Activated CD4-positive, alpha-beta T cell treated with anti-CD3 and anti-CD28 coated beads, Interleukin-2, amount 50 U/mL, for 24 hours (primary cell): ENCODE data around the gene ATXN2.
"Not testable (repeated sequence)": the region's sequence is repeated elsewhere in the genome, so short reads cannot be mapped to it uniquely, and the experiment has no call there.

Experiments used
- DNase-seq, 2 donors: peaks; one replicate each; pipeline ENCODE4 v3.0.0-alpha.2; 2020; ENCODE audit warnings: low read depth in 1 of 2, low spot score in 1 of 2

ATXN2 gene, protein sequence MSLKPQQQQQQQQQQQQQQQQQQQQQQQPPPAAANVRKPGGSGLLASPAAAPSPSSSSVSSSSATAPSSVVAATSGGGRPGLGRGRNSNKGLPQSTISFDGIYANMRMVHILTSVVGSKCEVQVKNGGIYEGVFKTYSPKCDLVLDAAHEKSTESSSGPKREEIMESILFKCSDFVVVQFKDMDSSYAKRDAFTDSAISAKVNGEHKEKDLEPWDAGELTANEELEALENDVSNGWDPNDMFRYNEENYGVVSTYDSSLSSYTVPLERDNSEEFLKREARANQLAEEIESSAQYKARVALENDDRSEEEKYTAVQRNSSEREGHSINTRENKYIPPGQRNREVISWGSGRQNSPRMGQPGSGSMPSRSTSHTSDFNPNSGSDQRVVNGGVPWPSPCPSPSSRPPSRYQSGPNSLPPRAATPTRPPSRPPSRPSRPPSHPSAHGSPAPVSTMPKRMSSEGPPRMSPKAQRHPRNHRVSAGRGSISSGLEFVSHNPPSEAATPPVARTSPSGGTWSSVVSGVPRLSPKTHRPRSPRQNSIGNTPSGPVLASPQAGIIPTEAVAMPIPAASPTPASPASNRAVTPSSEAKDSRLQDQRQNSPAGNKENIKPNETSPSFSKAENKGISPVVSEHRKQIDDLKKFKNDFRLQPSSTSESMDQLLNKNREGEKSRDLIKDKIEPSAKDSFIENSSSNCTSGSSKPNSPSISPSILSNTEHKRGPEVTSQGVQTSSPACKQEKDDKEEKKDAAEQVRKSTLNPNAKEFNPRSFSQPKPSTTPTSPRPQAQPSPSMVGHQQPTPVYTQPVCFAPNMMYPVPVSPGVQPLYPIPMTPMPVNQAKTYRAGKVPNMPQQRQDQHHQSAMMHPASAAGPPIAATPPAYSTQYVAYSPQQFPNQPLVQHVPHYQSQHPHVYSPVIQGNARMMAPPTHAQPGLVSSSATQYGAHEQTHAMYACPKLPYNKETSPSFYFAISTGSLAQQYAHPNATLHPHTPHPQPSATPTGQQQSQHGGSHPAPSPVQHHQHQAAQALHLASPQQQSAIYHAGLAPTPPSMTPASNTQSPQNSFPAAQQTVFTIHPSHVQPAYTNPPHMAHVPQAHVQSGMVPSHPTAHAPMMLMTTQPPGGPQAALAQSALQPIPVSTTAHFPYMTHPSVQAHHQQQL

DNA sequence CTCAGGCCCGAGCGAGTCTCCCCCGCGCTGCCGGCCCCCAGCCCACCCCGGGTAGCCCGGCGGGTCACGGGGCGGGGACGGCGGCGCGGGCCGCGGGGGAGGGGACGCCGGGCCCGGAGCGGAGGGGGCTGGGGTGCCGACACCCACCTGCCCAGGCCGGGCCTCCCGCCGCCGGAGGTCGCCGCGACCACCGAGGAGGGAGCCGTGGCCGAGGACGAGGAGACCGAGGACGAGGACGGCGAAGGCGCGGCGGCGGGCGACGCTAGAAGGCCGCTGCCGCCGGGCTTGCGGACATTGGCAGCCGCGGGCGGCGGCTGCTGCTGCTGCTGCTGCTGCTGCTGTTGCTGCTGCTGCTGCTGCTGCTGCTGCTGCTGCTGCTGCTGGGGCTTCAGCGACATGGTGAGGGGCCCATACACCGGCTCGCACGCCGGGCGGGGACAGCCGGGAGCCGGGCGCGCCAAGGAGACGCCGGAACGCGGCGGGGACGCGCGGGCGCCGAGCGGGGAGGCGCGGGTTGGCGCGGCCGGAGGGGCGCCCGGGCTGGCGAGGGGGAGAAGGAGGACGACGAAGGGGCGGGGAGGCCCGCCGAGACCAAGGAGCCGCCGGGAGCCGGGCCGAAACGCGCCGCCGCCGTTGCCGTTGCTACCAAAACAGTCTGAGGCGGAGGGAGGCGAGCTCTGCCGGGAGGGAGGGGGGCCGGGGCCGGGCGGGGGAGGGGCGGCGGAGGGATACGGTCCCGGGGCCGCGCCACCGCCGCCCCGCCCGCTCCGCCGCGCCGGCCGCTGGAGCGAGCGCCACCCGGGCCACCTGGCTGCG, at the start of gene ATXN2:
Gene ATXN2, minus strand, starts transcription at position 679 of the 816 bp plus-strand sequence. Its CDS starts 281 bp downstream, at position 398.
- peak in 1 of 2 donors; percentile 51 for DNase-seq

DNA sequence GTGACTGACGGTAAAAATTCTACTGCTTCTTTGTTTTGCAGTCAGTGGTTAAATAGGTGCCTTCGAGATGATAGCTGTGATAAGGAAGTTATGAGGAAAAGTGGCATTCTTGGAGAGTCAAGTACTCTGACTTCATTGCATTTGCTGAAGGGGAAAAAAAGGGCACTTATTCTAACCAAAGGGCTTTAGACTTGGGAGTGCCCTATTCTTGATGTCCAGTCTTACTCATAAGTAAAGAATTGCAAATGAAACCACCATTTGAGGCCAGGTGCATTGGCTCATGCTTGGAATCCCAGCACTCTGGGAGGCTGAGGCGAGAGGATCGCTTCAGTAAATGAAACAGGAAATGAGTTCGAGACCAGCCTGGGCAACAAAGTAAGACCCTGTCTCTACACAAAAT, 46.3 kb upstream of the ATXN2 start:
- no peak for DNase-seq

DNA sequence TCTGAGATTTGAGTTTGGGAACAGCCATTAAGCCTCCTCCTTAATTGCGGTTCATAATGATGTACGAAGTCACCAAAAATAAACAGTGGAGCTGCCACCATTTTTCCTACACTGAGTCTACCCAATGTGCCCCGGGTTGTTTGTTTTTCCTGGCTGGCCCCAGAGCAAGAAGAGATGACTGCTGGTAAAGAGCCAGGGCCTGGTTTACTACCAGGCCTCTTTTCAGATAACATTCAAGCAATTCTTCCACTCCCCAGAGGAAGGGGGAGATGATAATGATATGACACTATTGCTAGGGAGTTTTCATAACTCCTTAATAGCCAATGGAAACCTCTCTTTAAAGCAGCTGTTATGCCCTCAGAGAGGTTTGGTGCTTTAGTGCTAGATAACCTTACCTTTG, 44.3 kb upstream of the ATXN2 start:
- DNase-seq, result no peak

DNA sequence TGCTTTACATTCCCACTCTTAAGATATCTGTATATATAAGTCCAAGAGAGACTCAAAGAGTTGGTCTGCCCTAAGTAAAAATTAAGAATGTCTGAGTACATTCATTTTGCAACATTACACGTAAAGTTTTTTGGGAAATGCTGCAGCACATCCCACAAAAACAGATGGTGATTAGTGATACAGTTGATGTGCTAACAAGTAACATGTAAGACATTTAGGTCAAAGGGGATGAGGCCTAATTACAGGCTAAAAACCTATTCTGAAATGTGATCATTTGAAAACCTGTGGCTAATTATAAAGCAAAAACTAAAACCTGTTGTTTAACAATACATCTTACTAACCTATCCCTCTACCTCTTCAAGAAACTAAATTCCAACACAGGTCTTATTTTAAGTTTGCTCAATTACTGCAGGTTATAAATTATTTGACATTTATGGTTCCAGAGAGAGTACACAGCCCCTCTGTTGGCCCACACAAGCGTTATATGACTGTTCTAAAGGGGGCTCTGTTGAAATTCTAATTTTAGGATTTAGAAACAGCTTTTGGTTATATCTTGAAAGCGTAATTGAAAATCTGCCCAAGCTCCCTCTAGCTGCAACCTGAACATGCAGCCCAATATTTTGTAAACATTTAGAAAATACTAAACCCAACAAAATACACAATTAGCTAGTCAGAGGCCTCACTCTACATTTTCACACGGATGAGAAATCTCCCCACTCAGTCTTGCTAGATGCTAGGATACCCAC, 43.7 kb upstream of the ATXN2 start:
- DNase-seq, result no peak

DNA sequence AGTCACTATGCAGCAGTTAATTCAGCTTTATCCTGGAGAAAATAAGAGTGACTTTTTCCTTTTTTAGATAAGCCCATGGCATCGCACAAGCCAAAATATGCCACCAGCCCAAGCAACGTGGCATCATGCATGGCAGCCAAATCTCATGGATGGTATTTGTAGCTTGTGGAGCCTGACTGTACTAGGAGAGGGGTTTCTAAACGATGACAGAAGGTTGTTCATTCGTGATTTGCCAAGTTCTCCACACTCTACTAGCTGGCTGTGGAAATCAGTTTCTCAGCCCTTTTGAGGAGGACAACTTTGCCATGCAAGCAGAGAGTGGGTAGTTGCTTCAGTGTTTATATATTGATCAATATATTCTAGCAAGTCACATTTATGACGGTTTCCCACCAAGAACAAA, 41.4 kb upstream of the ATXN2 start:
- no peak for DNase-seq

DNA sequence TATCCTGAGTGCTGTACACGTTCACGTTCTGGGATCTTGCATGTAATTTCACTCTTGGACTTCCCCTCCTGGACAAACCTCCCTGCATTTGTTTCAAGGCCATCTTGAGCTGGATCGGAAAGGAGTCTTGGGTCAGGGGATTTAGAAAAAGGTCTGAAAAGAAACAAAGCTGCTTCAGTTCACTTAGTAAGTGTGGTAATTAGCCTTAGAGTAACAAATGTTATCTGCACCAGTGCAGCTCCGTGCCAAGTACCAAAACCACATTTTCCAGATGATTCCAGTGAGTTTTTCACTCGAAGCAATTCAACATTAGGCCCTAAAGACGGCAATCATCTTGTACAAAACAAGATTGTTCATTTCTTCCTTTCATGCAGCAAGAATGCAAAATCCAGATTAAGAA, 39.4 kb upstream of the ATXN2 start:
- DNase-seq, result no peak

DNA sequence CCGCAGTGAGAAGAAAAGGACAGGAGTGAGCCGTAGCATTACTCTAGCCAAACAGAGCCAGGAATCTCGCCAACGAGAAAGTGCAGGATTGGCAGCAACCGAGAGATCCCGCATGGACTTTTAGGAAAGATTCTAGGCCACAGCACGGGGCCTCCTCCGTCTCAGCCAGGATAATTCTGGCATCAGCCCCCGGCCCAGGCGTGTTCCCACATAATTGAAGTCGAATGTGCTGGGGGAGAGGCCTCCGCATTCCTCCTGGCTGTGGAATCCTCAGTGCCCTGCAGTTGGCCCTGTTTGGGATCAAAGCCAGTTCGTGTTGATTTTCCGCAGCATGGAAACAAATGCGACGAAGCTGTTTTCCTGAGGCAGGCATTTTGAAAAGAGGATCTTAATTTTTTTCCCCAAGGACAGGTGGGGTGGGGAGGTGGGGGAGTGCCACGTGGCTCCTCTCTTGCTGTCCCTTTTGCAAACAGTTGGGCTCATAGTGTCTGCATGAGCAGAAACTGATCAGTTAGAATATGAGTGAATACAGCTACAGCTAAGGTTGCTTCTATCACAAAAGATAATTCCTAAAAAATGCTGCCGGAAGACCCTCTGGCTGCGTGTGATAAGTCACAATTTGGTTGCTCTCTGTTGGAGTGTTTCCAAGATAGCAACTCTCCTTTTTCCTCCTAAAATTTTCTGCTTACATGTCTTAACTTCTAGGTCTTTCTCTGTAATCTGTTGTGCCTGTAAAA, 37.3 kb upstream of the ATXN2 start:
- no peak for DNase-seq

DNA sequence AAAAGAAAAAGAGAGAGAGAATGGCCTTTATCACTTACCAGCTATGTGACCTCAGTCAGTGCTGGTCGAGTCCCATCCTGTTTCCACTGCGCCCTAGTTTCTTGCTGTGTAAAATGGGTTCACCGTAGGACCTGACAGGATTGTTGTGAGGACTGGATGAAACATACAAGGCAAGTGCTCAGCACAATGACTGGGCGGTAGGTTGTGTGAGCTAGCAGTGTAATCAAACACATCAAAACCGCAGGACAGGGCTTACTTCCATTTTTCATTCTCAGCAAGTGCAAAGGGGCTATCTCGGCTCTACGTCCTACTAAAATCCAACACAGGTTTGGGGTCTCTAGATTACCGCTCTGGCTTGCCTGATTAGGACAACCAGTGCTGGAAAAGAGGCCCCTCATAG, 36.4 kb upstream of the ATXN2 start:
- DNase-seq, result no peak

DNA sequence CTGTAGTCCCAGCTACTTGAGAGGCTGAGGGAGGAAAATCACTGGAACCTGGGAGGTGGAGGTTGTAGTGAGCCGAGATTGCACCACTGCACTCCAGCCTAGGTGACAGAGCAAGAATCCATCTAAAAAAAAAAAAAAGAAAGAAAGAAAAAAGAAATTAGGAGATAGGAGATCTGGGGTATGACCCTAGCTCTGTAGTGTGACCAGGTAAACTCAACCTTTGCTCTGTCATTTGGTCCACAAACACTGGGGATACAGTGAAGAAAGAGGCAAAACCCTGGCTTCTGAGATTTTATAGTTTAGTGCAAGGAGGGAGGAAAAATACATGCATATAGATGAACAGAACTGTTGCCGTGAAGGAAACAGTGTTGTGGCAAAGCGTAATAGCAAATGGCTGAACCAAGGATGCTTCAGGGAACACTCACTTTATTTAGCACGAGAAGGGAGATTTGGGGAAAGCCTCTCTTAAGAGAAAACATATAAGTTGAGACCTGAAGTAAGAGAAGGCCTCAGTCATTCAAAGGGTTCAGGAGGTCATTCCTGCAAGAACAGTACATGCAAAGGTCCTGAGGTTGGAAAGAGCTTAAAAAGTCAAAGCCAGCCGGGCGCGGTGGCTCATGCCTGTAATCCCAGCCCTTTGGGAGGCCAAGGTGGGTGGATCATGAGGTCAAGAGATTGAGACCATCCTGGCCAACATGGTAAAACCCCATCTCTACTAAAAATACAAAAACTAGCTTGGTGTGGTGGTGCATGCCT, 29.6 kb upstream of the ATXN2 start:
- DNase-seq, result no peak

DNA sequence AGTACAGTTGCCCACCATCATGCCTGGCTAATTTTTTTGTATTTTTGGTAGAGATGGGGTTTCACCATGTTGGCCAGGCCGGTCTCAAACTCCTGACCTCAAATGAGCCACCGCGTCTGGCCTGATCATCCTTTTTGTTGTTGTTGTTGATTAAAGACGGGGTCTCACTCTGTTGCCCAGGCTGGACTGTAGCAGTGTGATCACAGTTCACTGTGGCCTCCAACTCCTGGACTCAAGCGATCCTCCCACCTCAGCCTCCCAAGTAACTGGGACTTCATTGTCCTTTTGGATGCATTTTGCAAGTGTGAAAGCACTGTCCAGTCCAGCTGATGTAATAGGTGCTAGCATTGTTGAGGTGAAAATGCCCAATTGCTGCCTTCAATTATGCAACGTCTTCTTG, 27.1 kb upstream of the ATXN2 start:
- no peak for DNase-seq

DNA sequence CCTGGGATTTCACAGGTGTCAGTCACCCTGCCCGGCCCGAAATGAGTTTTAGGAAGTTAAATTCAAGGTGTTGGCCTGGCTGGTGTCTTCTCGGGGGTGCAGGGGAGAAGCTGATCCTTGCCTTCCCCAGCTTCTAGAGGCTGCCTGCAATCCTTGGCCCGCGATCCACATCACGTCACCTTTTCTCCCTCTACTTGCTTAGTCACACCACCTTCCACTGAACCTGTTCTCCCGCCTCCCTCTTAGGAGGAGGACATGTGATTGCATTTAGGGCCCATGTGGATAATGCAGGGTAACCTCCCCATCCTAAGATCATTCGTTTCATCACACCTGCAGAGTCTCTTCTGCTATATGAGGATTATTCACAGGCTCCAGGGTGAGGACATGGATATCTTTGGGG, 25.4 kb upstream of the ATXN2 start:
- DNase-seq, result no peak

DNA sequence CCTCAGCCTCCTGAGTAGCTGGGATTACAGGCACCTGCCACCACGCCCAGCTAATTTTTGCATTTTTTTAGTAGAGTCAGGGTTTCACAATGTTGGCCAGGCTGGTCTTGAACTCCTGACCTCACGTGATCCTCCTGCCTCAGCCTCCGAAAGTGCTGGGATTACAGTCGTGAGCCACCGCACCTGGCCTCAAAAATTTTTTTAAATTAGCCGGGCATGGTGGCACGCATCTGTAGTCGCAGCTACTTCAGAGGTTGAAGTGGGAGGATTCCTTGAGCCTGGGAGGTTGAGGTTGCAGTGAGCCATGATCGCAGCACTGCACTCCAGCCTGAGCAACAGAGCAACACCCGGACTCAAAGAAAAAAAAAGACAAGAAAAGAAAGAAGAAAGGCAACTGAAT, 18.7 kb upstream of the ATXN2 start:
- DNase-seq, result not testable (repeated sequence)

DNA sequence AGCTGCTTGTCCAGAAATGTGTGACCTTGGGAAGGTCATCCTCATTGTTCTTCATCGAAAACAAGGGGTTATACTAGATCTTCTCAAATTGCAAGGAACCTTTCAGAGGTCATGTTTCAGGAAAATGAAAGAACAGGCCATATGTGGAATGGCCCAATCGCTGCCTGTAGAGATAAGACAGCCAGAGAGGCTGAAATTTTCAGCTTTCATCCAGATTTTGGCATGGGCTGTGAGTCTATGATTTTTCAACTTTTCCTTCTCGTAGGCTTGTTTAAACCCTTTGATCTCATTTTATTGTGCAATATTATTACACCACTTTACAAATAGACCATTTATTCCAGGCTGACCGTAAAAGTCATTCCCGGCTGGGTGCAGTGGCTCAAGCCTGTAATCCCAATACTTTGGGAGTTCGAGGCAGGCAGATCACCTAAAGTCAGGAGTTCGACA, 17.1 kb upstream of the ATXN2 start:
- no peak for DNase-seq

DNA sequence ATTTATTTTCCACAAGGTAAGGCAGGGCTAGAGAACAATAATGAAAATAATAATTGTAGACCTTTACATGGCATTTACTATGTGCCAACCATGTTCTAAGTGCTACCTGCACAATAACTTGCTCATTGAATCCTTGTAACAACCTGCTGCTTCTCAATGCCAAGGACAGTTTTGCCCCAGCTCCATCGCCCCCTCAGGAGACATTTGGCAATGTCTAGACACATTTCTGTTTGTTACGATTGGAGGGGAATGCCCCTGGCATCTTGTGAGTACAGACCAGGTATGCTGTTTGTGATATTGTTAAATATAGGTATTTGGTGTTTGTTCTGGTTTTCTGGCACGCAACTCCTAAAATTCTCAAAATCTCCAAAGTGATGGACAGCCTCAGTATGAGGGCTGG, 8.1 kb upstream of the ATXN2 start:
- no peak for DNase-seq

DNA sequence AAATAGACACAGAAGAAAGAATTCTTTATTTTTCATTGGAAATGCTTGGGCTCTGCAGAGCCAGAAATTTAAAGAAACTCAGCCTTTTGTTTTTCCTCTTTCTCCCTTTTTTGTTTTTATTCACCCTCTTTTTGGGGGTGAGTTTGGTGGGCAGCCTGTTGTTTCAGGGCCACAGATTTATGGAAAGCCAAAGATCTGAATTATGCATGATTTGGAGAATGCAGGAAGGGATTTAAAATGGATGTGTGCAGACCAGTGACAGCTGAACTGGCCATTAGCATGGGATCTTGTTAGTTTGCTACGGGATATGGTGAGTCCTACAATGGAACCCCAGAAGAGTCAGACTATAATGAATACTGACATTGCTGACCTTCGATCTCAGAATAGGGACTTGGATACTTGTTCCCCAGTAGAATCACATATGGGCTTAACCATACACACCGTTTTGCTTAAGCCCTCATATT, 7.7 kb upstream of the ATXN2 start:
- no peak for DNase-seq

DNA sequence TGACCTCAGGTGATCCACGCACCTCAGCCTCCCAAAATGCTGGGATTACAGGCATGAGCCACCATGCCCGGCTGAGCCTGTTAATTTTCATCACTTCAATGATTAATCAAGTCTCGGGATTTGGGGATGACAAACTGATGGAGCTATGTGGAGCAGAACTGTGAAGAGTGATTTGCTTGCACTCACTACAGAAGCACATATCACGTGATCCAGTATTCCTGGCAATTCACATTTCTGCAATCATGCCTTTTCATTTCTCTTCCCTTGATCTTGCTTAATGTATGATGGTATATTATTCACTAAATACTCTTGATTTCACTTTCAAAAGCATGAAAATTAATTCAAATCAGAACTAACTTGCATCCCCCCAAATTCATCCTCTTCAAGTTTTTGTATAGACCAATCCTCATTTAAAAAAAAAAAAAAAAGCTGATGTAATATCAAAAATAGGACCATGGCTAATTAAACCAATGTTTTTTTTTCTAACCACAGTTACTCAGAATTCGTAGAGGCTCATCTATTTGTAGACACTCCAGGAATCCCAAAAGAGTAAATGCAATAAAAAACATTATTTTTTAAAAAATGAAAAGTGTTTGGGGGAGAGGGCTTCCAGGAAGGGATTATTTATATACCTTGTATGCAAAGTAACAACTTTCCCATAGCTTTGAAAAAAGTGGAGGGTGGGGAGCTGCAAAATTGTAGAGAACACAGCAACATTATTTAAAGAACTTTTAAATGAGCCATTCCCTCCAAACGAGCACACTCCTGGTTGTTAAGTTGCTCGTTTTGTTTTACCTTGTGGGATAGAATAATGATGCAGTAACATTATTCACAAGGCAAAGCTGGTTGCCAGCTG, 7.0 kb upstream of the ATXN2 start:
- no peak for DNase-seq

DNA sequence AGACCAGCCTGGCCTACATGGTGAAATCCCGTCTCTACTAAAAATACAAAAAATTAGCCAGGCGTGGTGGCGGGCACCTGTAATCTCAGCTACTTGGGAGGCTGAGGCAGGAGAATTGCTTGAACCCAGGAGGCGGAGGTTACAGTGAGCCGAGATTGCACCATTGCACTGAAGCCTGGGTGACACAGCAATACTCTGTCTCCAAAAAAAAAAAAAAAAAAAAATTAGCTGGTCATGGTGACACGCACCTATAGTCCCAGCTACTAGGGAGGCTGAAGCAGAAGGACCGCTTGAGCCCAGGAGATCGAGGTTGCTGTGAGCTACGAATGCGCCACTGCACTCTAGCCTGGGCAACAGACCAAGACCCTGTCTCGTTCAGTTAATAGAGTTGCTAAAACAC, 3.7 kb upstream of the ATXN2 start:
- not testable (repeated sequence) for DNase-seq

DNA sequence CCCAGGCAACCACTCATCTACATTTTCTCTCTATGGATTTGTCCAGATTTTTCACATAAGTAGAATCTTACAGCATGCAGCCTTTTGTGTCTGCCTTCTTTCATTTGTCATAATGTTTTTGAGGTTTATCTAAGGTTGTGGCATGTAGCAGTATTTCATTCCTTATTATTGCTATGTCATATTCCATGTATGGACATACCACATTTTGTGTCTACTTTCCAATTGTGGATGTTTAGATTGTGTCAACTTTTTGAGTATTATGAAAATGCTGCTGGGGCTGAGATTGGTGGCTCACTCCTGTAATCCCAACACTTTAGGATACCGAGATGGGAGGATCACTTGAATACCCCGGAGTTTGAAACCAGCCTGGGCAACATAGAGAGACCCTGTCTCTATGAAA, 3.2 kb upstream of the ATXN2 start:
- DNase-seq, result no peak
